WTC11 (cell line): Measurements from ENCODE around the gene LDLRAD4. TPM values are rescaled to one million over a fixed set of nuclear protein-coding genes. Genes with fewer than 3 reads are reported as not detected.
A peak's percentile ranks its signal among the peaks of the same experiment; 100 is the strongest.

ENCODE experiments used
- ATAC-seq: fragments of 200-7000 bp; cut with Tn5 transposase; 2 replicates; pipeline ENCODE4 v1.10.0; 2021; ENCODE audit warnings: mild to moderate bottlenecking, moderate library complexity
- CTCF ChIA-PET: fragments of 300-600 bp; sonication (Branson Sonifier 250); formaldehyde crosslinking; loops from one replicate; lab custom pipeline; 2021; ENCODE audit warnings: antibody characterized with exemption; lab: Charles Lee
- POLR2A ChIA-PET: fragments of 350-600 bp; sonication (Branson Sonifier 250); formaldehyde crosslinking; loops from one replicate; lab custom pipeline; 2021; ENCODE audit warnings: antibody characterized with exemption; lab: Charles Lee
- DNase-seq: peaks from one replicate; pipeline ENCODE4 v3.0.0; 2021; ENCODE audit warnings: low spot score
- H3K27ac Mint-ChIP-seq: 2 replicates; pipeline ENCODE4 v1.8.0; 2021; ENCODE audit warnings: mixed read lengths
- H3K27me3 Mint-ChIP-seq: 2 replicates; pipeline ENCODE4 v1.8.0; 2021; ENCODE audit warnings: low read depth, mild to moderate bottlenecking, moderate library complexity, mixed read lengths
- H3K36me3 Mint-ChIP-seq: 2 replicates; pipeline ENCODE4 v1.8.0; 2021; ENCODE audit warnings: mixed read lengths
- H3K4me1 Mint-ChIP-seq: 2 replicates; pipeline ENCODE4 v1.8.0; 2022; ENCODE audit warnings: mixed read lengths
- H3K4me3 Mint-ChIP-seq: 2 replicates; pipeline ENCODE4 v1.8.0; 2021; ENCODE audit warnings: mild to moderate bottlenecking, moderate library complexity, mixed read lengths
- H3K9me3 Mint-ChIP-seq: 2 replicates; pipeline ENCODE4 v1.8.0; 2021; ENCODE audit warnings: mixed read lengths
- ARID4B ChIP-seq: sonication (generic); formaldehyde crosslinking; IDR thresholded peaks from 2 replicates; pipeline ENCODE4 v1.8.0; 2023; ENCODE audit warnings: missing genetic modification reagents, mild to moderate bottlenecking, borderline replicate concordance
- ATF1 ChIP-seq: sonication (generic); formaldehyde crosslinking; IDR thresholded peaks from 2 replicates; pipeline ENCODE4 v1.8.1; 2023; ENCODE audit warnings: mild to moderate bottlenecking, moderate library complexity, missing genetic modification reagents
- ATF3 ChIP-seq: sonication (generic); formaldehyde crosslinking; conservative IDR thresholded peaks from 2 replicates; pipeline ENCODE4 v1.8.1; 2022; ENCODE audit warnings: mild to moderate bottlenecking, missing genetic modification reagents
- FOXP1 ChIP-seq: sonication (generic); formaldehyde crosslinking; IDR thresholded peaks from 2 replicates; pipeline ENCODE4 v1.8.0; 2022; ENCODE audit warnings: missing genetic modification reagents, mild to moderate bottlenecking, moderate library complexity, borderline replicate concordance
- HMGXB4 ChIP-seq: sonication (generic); formaldehyde crosslinking; IDR thresholded peaks from 2 replicates; pipeline ENCODE4 v1.8.1; 2023; ENCODE audit warnings: mild to moderate bottlenecking, moderate library complexity, missing genetic modification reagents
- RORB ChIP-seq: fragments of 250-450 bp; sonication (Bioruptor Pico); IDR thresholded peaks from 2 replicates; pipeline ENCODE4 v1.9.0; 2021; ENCODE audit warnings: mild to moderate bottlenecking
- SMAD4 ChIP-seq: sonication (generic); formaldehyde crosslinking; IDR thresholded peaks from 2 replicates; pipeline ENCODE4 v1.8.0; 2022; ENCODE audit warnings: mild to moderate bottlenecking, missing genetic modification reagents
- USF1 ChIP-seq: sonication (generic); formaldehyde crosslinking; IDR thresholded peaks from 2 replicates; pipeline ENCODE4 v1.8.0; 2022; ENCODE audit warnings: mild to moderate bottlenecking, missing genetic modification reagents
- ZNF423 ChIP-seq: fragments of 250-450 bp; sonication (Bioruptor Pico); IDR thresholded peaks from 2 replicates; pipeline ENCODE4 v2.1.2; 2022; ENCODE audit warnings: mild to moderate bottlenecking, moderate library complexity
- ZNF512 ChIP-seq: sonication (generic); formaldehyde crosslinking; IDR thresholded peaks from 2 replicates; pipeline ENCODE4 v1.8.1; 2022; ENCODE audit warnings: missing genetic modification reagents, borderline replicate concordance
- total RNA-seq: library from RNA; stranded (reverse); gene quantifications from 3 replicates; pipeline ENCODE4 v1.2.3, GENCODE V29; 2021

The LDLRAD4 gene
- total RNA-seq, 1 experiment from 2014 or later: 6.2 TPM

GRCh38 chr18:13216092-13216582, 2.4 kb upstream of the LDLRAD4 start (continued):
- TF ChIP-seq ARID4B (CRISPR knock-in tag) (no peak), RORB (no peak), SMAD4 (CRISPR knock-in tag) (no peak), ATF3 (CRISPR knock-in tag) (no peak), FOXP1 (CRISPR knock-in tag) (no peak)

- peak; percentile 68 for DNase-seq
- H3K9me3 Mint-ChIP-seq: no peaks in the 10 kb centered on the region
- peak overlapping the region; percentile 77 for H3K4me3 Mint-ChIP-seq
- H3K27me3 Mint-ChIP-seq: peaks cover 54% of the 10 kb centered on the region
- CTCF ChIA-PET: interaction anchor here (0.7 to 4.6 kb wide), 38 partner anchors 9 to 857 kb away, joined by 3 to 25 read pairs (median 4); no protein-coding TSS in a partner anchor
- H3K4me1 Mint-ChIP-seq: peaks cover 31% of the 10 kb centered on the region
- no peak overlapping the region for H3K27ac Mint-ChIP-seq
- no peaks in the 10 kb centered on the region for H3K36me3 Mint-ChIP-seq
- TF ChIP-seq HMGXB4 (peak; percentile 59; the same call in 1 of the 2 replicates), USF1 (CRISPR knock-in tag) (no peak)
- POLR2A ChIA-PET: no interaction called here
- ATAC-seq: peak; percentile 53
Measured at GRCh38 chr18:13216711-13217465, 1.7 kb upstream of the LDLRAD4 start.

GRCh38 chr18:13217466-13217961, 1.0 kb upstream of the LDLRAD4 start:
- no peaks in the 10 kb centered on the region for H3K36me3 Mint-ChIP-seq
- peak; percentile 58 for DNase-seq
- ChIA-PET CTCF (interaction anchor here (1.0 to 4.6 kb wide), 8 partner anchors 10 to 412 kb away, joined by 4 to 25 read pairs (median 8); no protein-coding TSS in a partner anchor), POLR2A (no interaction called here)
- peak overlapping the region; percentile 8; the same call in 1 of the 2 replicates for H3K4me3 Mint-ChIP-seq
- peaks cover 54% of the 10 kb centered on the region for H3K27me3 Mint-ChIP-seq
- peak; percentile 46 for ATAC-seq
- no peak overlapping the region for H3K27ac Mint-ChIP-seq
- H3K4me1 Mint-ChIP-seq: peaks cover 36% of the 10 kb centered on the region
- H3K9me3 Mint-ChIP-seq: no peaks in the 10 kb centered on the region
- TF ChIP-seq ZNF512: no peak

- ChIA-PET CTCF (interaction anchor here (1.0 to 4.6 kb wide), 4 partner anchors 14 to 105 kb away, joined by 4 to 25 read pairs (median 8); no protein-coding TSS in a partner anchor), POLR2A (no interaction called here)
- TF ChIP-seq ATF1 (CRISPR knock-in tag) (no peak), ZNF423 (CRISPR knock-in tag) (peak; percentile 89), HMGXB4 (0 out of 2 replicates have a peak, but pooled peaks have one; percentile 19)
- Mint-ChIP-seq H3K27ac (no peak overlapping the region), H3K9me3 (no peaks in the 10 kb centered on the region), H3K4me1 (peaks cover 36% of the 10 kb centered on the region), H3K4me3 (peak overlapping the region; percentile 58), H3K36me3 (no peaks in the 10 kb centered on the region), H3K27me3 (peaks cover 54% of the 10 kb centered on the region)
- ATAC-seq (peak; percentile 3; the same call in 1 of the 2 replicates), DNase-seq (peak; percentile 45)
Measured at GRCh38 chr18:13217971-13218367, 591 bp upstream of the LDLRAD4 start.
